ENCODE results near the gene ARNT2.
A peak's percentile ranks its signal among the peaks of the same experiment; 100 is the strongest.

The ARNT2 gene

DNA sequence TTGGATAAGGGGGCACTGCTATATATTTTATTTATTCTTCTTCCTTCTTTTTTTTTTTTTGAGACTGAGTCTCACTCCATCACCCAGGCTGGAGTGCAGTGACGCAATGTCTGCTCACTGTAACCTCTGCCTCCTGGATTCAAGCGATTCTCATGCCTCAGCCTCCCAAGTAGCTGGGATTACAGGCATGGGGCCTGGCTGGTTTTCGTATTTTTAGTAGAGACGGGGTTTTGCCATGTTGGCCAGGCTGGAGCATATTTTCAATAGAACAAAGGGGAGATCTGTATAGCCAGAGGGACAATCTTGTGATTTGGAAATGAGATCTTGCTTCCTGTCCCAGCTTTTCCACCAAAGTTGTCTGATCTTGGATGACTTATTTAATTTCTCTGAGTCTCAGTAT lies 157.9 kb downstream of the ARNT2 start:
- no peak for DNase-seq
- CTCF ChIA-PET, result interaction anchor here (1.0 to 1.1 kb wide), 2 partner anchors 11 to 30 kb away, joined by 3 read pairs; no protein-coding TSS in a partner anchor
- H3K36me3 ChIP-seq (ENCODE audit: control insufficient read depth in 4 of 4, insufficient read depth in 4 of 4, low read length in 3 of 4), result no peaks in the 10 kb centered on the region
- peaks cover 0 to 27% (median 13%) of the 10 kb centered on the region in 4 experiments for H3K4me1 ChIP-seq (ENCODE audit: control extremely low read depth in 1 of 4, control insufficient read depth in 4 of 4, insufficient read depth in 4 of 4, low read length in 3 of 4)
- H3K4me3 ChIP-seq (ENCODE audit: control insufficient read depth in 1 of 7, extremely low read depth in 1 of 7, insufficient read depth in 4 of 7, low read depth in 2 of 7, low read length in 6 of 7), result no peak overlapping the region
- WGBS (ENCODE audit: insufficient coverage), result 100% methylated on average over 3 of the region's 4 CpGs
- no peaks in the 10 kb centered on the region for H3K9me3 ChIP-seq (ENCODE audit: control extremely low read depth in 1 of 5, control insufficient read depth in 4 of 5, insufficient read depth in 2 of 5, low read depth in 1 of 5, low read length in 4 of 5)
- peaks cover 0 to 2% (median 0%) of the 10 kb centered on the region in 5 experiments for H3K27me3 ChIP-seq (replicated peaks in 2 of 5; ENCODE audit: control insufficient read depth in 4 of 5, insufficient read depth in 5 of 5, low read length in 4 of 5)
- POLR2A ChIA-PET, result no interaction called here
- no peak overlapping the region for H3K27ac ChIP-seq (ENCODE audit: insufficient read depth in 1 of 2, low read depth in 1 of 2, low read length in 2 of 2, poor library complexity in 1 of 2, severe bottlenecking in 2 of 2)

GRCh38 chr15:80562846-80563245 lies 158.7 kb downstream of the ARNT2 start:
- Histone ChIP-seq H3K27ac (ENCODE audit: insufficient read depth in 1 of 2, low read depth in 1 of 2, low read length in 2 of 2, poor library complexity in 1 of 2, severe bottlenecking in 2 of 2) (no peak overlapping the region), H3K9me3 (ENCODE audit: control extremely low read depth in 1 of 5, control insufficient read depth in 4 of 5, insufficient read depth in 2 of 5, low read depth in 1 of 5, low read length in 4 of 5) (no peaks in the 10 kb centered on the region), H3K36me3 (ENCODE audit: control insufficient read depth in 4 of 4, insufficient read depth in 4 of 4, low read length in 3 of 4) (no peaks in the 10 kb centered on the region), H3K4me3 (ENCODE audit: control insufficient read depth in 1 of 7, extremely low read depth in 1 of 7, insufficient read depth in 4 of 7, low read depth in 2 of 7, low read length in 6 of 7) (no peak overlapping the region), H3K4me1 (ENCODE audit: control extremely low read depth in 1 of 4, control insufficient read depth in 4 of 4, insufficient read depth in 4 of 4, low read length in 3 of 4) (peaks cover 0 to 27% (median 13%) of the 10 kb centered on the region in 4 experiments), H3K27me3 (replicated peaks in 2 of 5; ENCODE audit: control insufficient read depth in 4 of 5, insufficient read depth in 5 of 5, low read length in 4 of 5) (peaks cover 0 to 2% (median 0%) of the 10 kb centered on the region in 5 experiments)
- 91% methylated on average over 11 of the region's 11 CpGs for WGBS (ENCODE audit: insufficient coverage)
- CTCF ChIA-PET, result interaction anchor here (0.8 to 1.1 kb wide), 5 partner anchors 10 to 217 kb away, joined by 3 read pairs; partner anchors contain the start of gene CEMIP
- DNase-seq, result no peak
- POLR2A ChIA-PET, result no interaction called here

DNA sequence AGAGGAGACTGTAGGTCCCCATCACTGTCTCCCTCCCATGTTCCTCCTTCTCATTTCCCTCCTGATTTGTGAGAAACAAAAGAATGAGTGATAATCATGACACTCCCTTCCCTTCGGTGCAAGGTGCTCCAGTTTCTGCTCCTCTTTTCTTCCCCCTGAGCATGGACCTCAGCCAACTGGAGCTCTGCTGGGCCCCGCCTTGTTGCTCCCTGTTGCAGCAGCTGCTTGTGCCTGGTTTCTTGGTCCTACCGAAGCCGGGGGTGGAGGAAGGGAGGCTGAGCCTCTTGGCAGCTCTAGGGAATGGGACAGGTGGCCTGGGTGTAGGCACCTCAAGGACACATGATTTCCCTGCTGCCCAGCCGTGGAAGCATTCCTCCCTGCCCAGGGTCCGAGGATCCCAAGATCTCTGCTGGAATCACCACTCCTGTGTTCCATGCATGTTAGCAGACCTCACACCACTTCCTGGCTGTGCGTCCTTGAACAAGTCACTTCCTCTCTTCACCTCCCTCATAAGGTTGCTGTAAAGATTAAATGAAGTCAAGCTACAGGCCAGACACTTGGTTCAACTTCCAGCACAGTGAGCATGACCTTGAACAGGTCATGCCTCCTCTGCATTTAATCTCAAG lies 159.3 kb downstream of the ARNT2 start:
- Histone ChIP-seq H3K9me3 (ENCODE audit: control extremely low read depth in 1 of 5, control insufficient read depth in 4 of 5, insufficient read depth in 2 of 5, low read depth in 1 of 5, low read length in 4 of 5) (no peaks in the 10 kb centered on the region), H3K27ac (ENCODE audit: insufficient read depth in 1 of 2, low read depth in 1 of 2, low read length in 2 of 2, poor library complexity in 1 of 2, severe bottlenecking in 2 of 2) (no peak overlapping the region), H3K4me3 (ENCODE audit: control insufficient read depth in 1 of 7, extremely low read depth in 1 of 7, insufficient read depth in 4 of 7, low read depth in 2 of 7, low read length in 6 of 7) (no peak overlapping the region), H3K27me3 (replicated peaks in 2 of 5; ENCODE audit: control insufficient read depth in 4 of 5, insufficient read depth in 5 of 5, low read length in 4 of 5) (peaks cover 0 to 2% (median 0%) of the 10 kb centered on the region in 5 experiments), H3K4me1 (ENCODE audit: control extremely low read depth in 1 of 4, control insufficient read depth in 4 of 4, insufficient read depth in 4 of 4, low read length in 3 of 4) (peaks cover 0 to 27% (median 13%) of the 10 kb centered on the region in 4 experiments), H3K36me3 (ENCODE audit: control insufficient read depth in 4 of 4, insufficient read depth in 4 of 4, low read length in 3 of 4) (no peaks in the 10 kb centered on the region)
- no peak for DNase-seq
- CTCF ChIA-PET, result interaction anchor here (0.8 to 1.1 kb wide), 4 partner anchors 16 to 216 kb away, joined by 3 to 4 read pairs (median 3); partner anchors contain the start of gene CEMIP
- WGBS (ENCODE audit: insufficient coverage), result 100% methylated on average over 4 of the region's 7 CpGs
- POLR2A ChIA-PET, result no interaction called here

DNA sequence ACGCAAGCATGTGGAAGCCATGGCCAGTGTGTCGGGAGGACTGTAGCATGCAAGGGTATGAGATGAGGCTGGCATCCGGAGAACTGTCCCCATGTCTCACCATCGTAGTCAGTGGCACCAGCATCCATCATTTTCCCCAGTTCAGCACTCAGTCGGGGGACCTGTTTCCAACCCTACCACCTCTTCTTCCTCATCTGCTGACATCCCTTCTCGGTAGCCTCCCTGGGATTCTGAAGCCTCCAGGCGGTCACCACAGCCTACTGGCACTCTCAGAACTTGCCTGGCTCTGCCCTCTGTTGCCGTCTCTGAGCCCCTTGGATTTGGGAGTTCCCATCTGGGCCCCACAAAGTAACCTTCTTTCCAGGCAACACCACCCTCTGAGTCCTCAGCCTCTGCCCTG lies 159.9 kb downstream of the ARNT2 start:
- WGBS (ENCODE audit: insufficient coverage), result 94% methylated on average over 8 of the region's 8 CpGs

DNA sequence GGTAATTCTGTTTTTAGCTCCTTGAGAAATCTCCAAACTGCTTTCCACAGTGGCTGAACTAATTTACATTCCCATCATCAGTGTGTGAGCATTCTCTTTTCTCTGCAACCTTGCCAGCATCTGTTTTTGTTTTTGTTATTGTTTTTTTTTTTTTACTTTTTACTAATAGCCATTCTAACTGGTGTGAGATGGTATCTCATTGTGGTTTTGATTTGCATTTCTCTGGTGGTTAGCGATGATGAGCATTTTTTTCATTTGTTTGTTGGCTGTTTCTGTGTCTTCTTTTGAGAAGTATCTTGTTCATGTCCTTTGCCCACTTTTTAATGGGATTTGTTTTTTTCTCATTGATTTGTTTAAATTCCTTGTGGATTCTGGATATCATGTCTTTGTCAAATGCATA lies 161.2 kb downstream of the ARNT2 start:
- ChIA-PET POLR2A (no interaction called here), CTCF (interaction anchor here (1.1 to 4.5 kb wide), 3 partner anchors 31 to 211 kb away, joined by 4 to 57 read pairs (median 11); no protein-coding TSS in a partner anchor)
- peaks cover 0 to 2% (median 0%) of the 10 kb centered on the region in 5 experiments for H3K27me3 ChIP-seq (replicated peaks in 2 of 5; ENCODE audit: control insufficient read depth in 4 of 5, insufficient read depth in 5 of 5, low read length in 4 of 5)
- no peak for DNase-seq
- H3K36me3 ChIP-seq (ENCODE audit: control insufficient read depth in 4 of 4, insufficient read depth in 4 of 4, low read length in 3 of 4), result no peaks in the 10 kb centered on the region
- no peak overlapping the region for H3K4me3 ChIP-seq (ENCODE audit: control insufficient read depth in 1 of 7, extremely low read depth in 1 of 7, insufficient read depth in 4 of 7, low read depth in 2 of 7, low read length in 6 of 7)
- no peak overlapping the region for H3K27ac ChIP-seq (ENCODE audit: insufficient read depth in 1 of 2, low read depth in 1 of 2, low read length in 2 of 2, poor library complexity in 1 of 2, severe bottlenecking in 2 of 2)
- H3K9me3 ChIP-seq (ENCODE audit: control extremely low read depth in 1 of 5, control insufficient read depth in 4 of 5, insufficient read depth in 2 of 5, low read depth in 1 of 5, low read length in 4 of 5), result no peaks in the 10 kb centered on the region
- 40% methylated on average over 1 of the region's 1 CpG for WGBS (ENCODE audit: insufficient coverage)
- peaks cover 0 to 15% (median 6%) of the 10 kb centered on the region in 4 experiments for H3K4me1 ChIP-seq (ENCODE audit: control extremely low read depth in 1 of 4, control insufficient read depth in 4 of 4, insufficient read depth in 4 of 4, low read length in 3 of 4)

More for the DNA sequence above, 159.9 kb downstream of the ARNT2 start:
- ChIA-PET CTCF (interaction anchor here (1.1 kb wide), 2 partner anchors 30 to 109 kb away, joined by 4 read pairs; no protein-coding TSS in a partner anchor), POLR2A (no interaction called here)
- Histone ChIP-seq H3K27me3 (replicated peaks in 2 of 5; ENCODE audit: control insufficient read depth in 4 of 5, insufficient read depth in 5 of 5, low read length in 4 of 5) (peaks cover 0 to 2% (median 0%) of the 10 kb centered on the region in 5 experiments), H3K9me3 (ENCODE audit: control extremely low read depth in 1 of 5, control insufficient read depth in 4 of 5, insufficient read depth in 2 of 5, low read depth in 1 of 5, low read length in 4 of 5) (no peaks in the 10 kb centered on the region), H3K27ac (ENCODE audit: insufficient read depth in 1 of 2, low read depth in 1 of 2, low read length in 2 of 2, poor library complexity in 1 of 2, severe bottlenecking in 2 of 2) (no peak overlapping the region), H3K4me3 (ENCODE audit: control insufficient read depth in 1 of 7, extremely low read depth in 1 of 7, insufficient read depth in 4 of 7, low read depth in 2 of 7, low read length in 6 of 7) (no peak overlapping the region), H3K4me1 (ENCODE audit: control extremely low read depth in 1 of 4, control insufficient read depth in 4 of 4, insufficient read depth in 4 of 4, low read length in 3 of 4) (peaks cover 0 to 27% (median 12%) of the 10 kb centered on the region in 4 experiments), H3K36me3 (ENCODE audit: control insufficient read depth in 4 of 4, insufficient read depth in 4 of 4, low read length in 3 of 4) (no peaks in the 10 kb centered on the region)
- no peak for DNase-seq

- POLR2A ChIA-PET, result no interaction called here
- no peak overlapping the region for H3K27ac ChIP-seq (ENCODE audit: insufficient read depth in 1 of 2, low read depth in 1 of 2, low read length in 2 of 2, poor library complexity in 1 of 2, severe bottlenecking in 2 of 2)
- H3K36me3 ChIP-seq (ENCODE audit: control insufficient read depth in 4 of 4, insufficient read depth in 4 of 4, low read length in 3 of 4), result no peaks in the 10 kb centered on the region
- H3K4me3 ChIP-seq (ENCODE audit: control insufficient read depth in 1 of 7, extremely low read depth in 1 of 7, insufficient read depth in 4 of 7, low read depth in 2 of 7, low read length in 6 of 7), result no peak overlapping the region
- peaks cover 0 to 2% (median 0%) of the 10 kb centered on the region in 5 experiments for H3K27me3 ChIP-seq (replicated peaks in 2 of 5; ENCODE audit: control insufficient read depth in 4 of 5, insufficient read depth in 5 of 5, low read length in 4 of 5)
- peaks cover 0 to 9% (median 3%) of the 10 kb centered on the region in 4 experiments for H3K4me1 ChIP-seq (ENCODE audit: control extremely low read depth in 1 of 4, control insufficient read depth in 4 of 4, insufficient read depth in 4 of 4, low read length in 3 of 4)
- CTCF ChIA-PET, result interaction anchor here (1.1 to 4.5 kb wide), 6 partner anchors 22 to 293 kb away, joined by 3 to 57 read pairs (median 13); partner anchors contain the start of gene CEMIP
- DNase-seq, result no peak
- 95% methylated on average over 4 of the region's 4 CpGs for WGBS (ENCODE audit: insufficient coverage)
- H3K9me3 ChIP-seq (ENCODE audit: control extremely low read depth in 1 of 5, control insufficient read depth in 4 of 5, insufficient read depth in 2 of 5, low read depth in 1 of 5, low read length in 4 of 5), result no peaks in the 10 kb centered on the region
Observed at GRCh38 chr15:80565988-80566387, 161.8 kb downstream of the ARNT2 start.

DNA sequence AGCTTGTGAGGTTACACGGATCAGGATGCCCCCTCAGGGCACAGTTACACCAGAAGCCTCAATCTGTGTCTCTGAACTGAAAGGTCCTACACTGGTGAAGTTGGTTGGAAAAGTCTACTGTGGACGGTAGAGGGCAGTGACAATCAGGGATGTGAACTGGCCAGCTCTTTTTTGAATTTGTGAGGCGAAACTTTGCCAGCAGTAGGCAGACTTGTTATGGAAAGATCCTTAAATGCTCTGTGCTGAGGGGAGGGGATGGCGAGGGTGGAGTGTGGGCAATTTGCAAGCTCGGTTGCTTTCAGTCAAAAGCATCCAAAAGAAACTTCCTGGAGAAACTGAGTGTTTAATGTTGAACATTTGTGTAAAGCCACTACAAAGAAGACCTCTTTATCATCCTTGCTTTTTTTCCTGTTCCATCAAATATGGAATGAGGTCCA lies 163.6 kb downstream of the ARNT2 start:
- no peaks in the 10 kb centered on the region for H3K36me3 ChIP-seq (ENCODE audit: control insufficient read depth in 4 of 4, insufficient read depth in 4 of 4, low read length in 3 of 4)
- H3K4me3 ChIP-seq (ENCODE audit: control insufficient read depth in 1 of 7, extremely low read depth in 1 of 7, insufficient read depth in 4 of 7, low read depth in 2 of 7, low read length in 6 of 7), result no peak overlapping the region
- WGBS (ENCODE audit: insufficient coverage), result 13% methylated on average over 2 of the region's 5 CpGs
- ChIA-PET CTCF (interaction anchor here (0.7 to 4.5 kb wide), 34 partner anchors 9 to 402 kb away, joined by 3 to 57 read pairs (median 4); partner anchors contain the start of genes ABHD17C and CEMIP), POLR2A (interaction anchor here (1.4 kb wide), 1 partner anchor 212 kb away, joined by 4 read pairs; the partner anchor contains the start of gene CEMIP)
- H3K27me3 ChIP-seq (replicated peaks in 2 of 5; ENCODE audit: control insufficient read depth in 4 of 5, insufficient read depth in 5 of 5, low read length in 4 of 5), result peaks cover 0 to 2% (median 0%) of the 10 kb centered on the region in 5 experiments
- peak; percentile 78 to 85 (median 80) for DNase-seq
- H3K27ac ChIP-seq (ENCODE audit: insufficient read depth in 1 of 2, low read depth in 1 of 2, low read length in 2 of 2, poor library complexity in 1 of 2, severe bottlenecking in 2 of 2), result no peak overlapping the region
- H3K9me3 ChIP-seq (ENCODE audit: control extremely low read depth in 1 of 5, control insufficient read depth in 4 of 5, insufficient read depth in 2 of 5, low read depth in 1 of 5, low read length in 4 of 5), result no peaks in the 10 kb centered on the region
- peaks cover 0 to 7% (median 6%) of the 10 kb centered on the region in 4 experiments for H3K4me1 ChIP-seq (ENCODE audit: control extremely low read depth in 1 of 4, control insufficient read depth in 4 of 4, insufficient read depth in 4 of 4, low read length in 3 of 4)
